Gastroesophageal sphincter (tissue), 3 donors: ENCODE results near the gene OTC.

ENCODE experiments used
- EP300 ChIP-seq: sonication (generic); formaldehyde crosslinking; IDR thresholded peaks from one replicate; pipeline ENCODE4 v1.6.1; 2017; ENCODE audit warnings: antibody characterized with exemption, mild to moderate bottlenecking
- POLR2AphosphoS5 ChIP-seq: sonication (generic); formaldehyde crosslinking; IDR thresholded peaks from one replicate; pipeline ENCODE4 v1.6.1; 2017; ENCODE audit warnings: antibody characterized with exemption
- TF ChIP-seq, protein P1 (sequence below), 4 experiments: fragments of 200-600 bp in 2 of 4; fragments of 450-650 bp in 2 of 4; sonication (generic) in 1 of 4; IDR thresholded peaks; one replicate each; pipeline ENCODE4 v1.5.1; 2017 to 2019; ENCODE audit warnings: antibody characterized with exemption in 4 of 4, mild to moderate bottlenecking in 2 of 4, moderate library complexity in 2 of 4

DNA sequence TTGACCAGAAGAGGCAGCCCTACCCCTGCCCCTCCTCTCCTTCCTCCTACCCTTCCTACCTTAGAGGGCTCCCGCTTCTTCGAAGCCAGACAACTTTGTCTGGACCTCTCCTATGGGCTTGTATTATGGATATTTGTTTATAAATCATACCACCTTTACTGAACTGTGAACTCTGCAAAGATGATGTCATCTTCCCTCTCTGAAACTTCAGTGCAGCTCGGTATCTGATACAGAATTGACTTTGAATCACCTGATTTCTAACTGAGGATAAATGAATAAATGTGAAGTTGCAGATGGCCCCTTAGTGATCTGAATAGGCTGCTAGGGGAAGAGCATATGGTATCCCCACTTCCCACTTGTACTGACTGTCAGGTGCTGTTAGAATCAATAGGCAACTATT lies 1.1 kb upstream of the OTC start:
- no peak for TF ChIP-seq POLR2AphosphoS5
- TF ChIP-seq, protein P1, sequence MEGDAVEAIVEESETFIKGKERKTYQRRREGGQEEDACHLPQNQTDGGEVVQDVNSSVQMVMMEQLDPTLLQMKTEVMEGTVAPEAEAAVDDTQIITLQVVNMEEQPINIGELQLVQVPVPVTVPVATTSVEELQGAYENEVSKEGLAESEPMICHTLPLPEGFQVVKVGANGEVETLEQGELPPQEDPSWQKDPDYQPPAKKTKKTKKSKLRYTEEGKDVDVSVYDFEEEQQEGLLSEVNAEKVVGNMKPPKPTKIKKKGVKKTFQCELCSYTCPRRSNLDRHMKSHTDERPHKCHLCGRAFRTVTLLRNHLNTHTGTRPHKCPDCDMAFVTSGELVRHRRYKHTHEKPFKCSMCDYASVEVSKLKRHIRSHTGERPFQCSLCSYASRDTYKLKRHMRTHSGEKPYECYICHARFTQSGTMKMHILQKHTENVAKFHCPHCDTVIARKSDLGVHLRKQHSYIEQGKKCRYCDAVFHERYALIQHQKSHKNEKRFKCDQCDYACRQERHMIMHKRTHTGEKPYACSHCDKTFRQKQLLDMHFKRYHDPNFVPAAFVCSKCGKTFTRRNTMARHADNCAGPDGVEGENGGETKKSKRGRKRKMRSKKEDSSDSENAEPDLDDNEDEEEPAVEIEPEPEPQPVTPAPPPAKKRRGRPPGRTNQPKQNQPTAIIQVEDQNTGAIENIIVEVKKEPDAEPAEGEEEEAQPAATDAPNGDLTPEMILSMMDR (IDR thresholded peaks at IDR 0.05), result no peak
- TF ChIP-seq EP300, result no peak
